ENCODE measurements around the gene MAST4. TPM values are rescaled to one million over a fixed set of nuclear protein-coding genes. Genes with fewer than 3 reads are reported as not detected.

MAST4 gene
- total RNA-seq, 1 donor from 2014 or later = 56.9 TPM

- Histone ChIP-seq H3K36me3 (no peaks in the 10 kb centered on the region), H3K4me3 (no peak overlapping the region), H3K27me3 (ENCODE audit: low read depth) (no peaks in the 10 kb centered on the region), H3K27ac (no peak overlapping the region), H3K9me3 (no peaks in the 10 kb centered on the region), H3K4me1 (no peaks in the 10 kb centered on the region)
- DNase-seq (no peak), ATAC-seq (no peak)
- intact Hi-C loops (cut with DNase I) = no loop called here
- no peak for TF ChIP-seq CTCF (IDR thresholded peaks at IDR 0.05)
These were observed 10.9 kb upstream of the MAST4 start for GRCh38 chr5:66585291-66585690.

DNA sequence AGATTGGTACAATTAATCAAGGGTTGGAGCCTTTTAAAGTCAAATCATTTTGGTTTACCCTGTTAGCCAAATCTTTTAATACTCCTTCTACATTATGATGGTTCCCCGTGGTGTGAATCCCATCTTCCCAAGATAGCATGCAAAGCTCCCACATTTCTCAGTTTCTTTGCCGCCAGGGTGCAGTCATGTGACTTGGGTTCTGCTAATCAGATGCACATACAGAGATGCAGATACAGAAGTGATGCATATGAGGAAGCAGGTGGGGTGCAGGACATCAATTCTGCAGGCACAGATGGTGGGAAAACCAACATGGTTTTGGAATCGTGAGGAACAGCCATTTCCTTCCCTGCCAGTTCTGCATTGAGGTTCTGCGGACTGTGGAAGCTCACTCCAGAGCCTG, 8.4 kb upstream of the MAST4 start:
- Histone ChIP-seq H3K27ac (no peak overlapping the region), H3K27me3 (ENCODE audit: low read depth) (no peaks in the 10 kb centered on the region), H3K4me1 (no peaks in the 10 kb centered on the region), H3K4me3 (no peak overlapping the region), H3K36me3 (no peaks in the 10 kb centered on the region), H3K9me3 (no peaks in the 10 kb centered on the region)
- intact Hi-C loops (cut with DNase I) = no loop called here
- ATAC-seq (no peak), DNase-seq (no peak)
- no peak for TF ChIP-seq CTCF (IDR thresholded peaks at IDR 0.05)

DNA sequence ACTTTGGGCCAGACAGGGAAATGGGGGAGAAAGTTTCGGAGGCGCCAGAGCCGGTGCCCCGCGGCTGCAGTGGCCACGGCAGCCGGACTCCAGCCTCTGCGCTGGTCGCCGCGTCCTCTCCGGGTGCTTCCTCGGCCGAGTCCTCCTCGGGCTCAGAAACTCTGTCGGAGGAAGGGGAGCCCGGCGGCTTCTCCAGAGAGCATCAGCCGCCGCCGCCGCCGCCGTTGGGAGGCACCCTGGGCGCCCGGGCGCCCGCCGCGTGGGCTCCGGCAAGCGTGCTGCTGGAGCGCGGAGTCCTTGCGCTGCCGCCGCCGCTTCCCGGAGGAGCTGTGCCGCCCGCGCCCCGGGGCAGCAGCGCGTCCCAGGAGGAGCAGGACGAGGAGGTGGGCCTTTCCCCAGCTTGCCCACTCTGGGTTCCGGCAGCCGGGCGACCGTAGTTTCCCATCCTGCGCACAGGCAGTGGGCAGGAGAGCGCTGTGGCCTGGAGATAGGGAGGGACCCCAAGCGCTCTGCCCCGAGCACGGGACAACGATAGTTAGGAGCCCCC, 516 bp downstream of the MAST4 start:
- DNase-seq = no peak
- peak; percentile 71 to 74 for ATAC-seq
- Histone ChIP-seq H3K27me3 (ENCODE audit: low read depth) (peaks cover 20% of the 10 kb centered on the region), H3K27ac (peak overlapping the region; percentile 56), H3K9me3 (no peaks in the 10 kb centered on the region), H3K4me1 (peaks cover 20% of the 10 kb centered on the region), H3K4me3 (peak overlapping the region; percentile 78), H3K36me3 (no peaks in the 10 kb centered on the region)
- intact Hi-C loops (cut with DNase I) = no loop called here
- no peak for TF ChIP-seq CTCF (IDR thresholded peaks at IDR 0.05)

- no peaks in the 10 kb centered on the region for H3K9me3 ChIP-seq
- H3K4me3 ChIP-seq = peak overlapping the region; percentile 78
- peaks cover 20% of the 10 kb centered on the region for H3K4me1 ChIP-seq
- ATAC-seq (peak; percentile 37 to 65), DNase-seq (peak; percentile 59)
- H3K27me3 ChIP-seq (ENCODE audit: low read depth) = peaks cover 20% of the 10 kb centered on the region
- H3K36me3 ChIP-seq = no peaks in the 10 kb centered on the region
- TF ChIP-seq CTCF (IDR thresholded peaks at IDR 0.05) = no peak
- intact Hi-C loops (cut with DNase I) = no loop called here
- peak overlapping the region; percentile 56 for H3K27ac ChIP-seq
These were observed 1.1 kb downstream of the MAST4 start for GRCh38 chr5:66597183-66597757.

- DNase-seq (no peak), ATAC-seq (no peak)
- no peak for TF ChIP-seq CTCF (IDR thresholded peaks at IDR 0.05)
- no peak overlapping the region for H3K27ac ChIP-seq
- no peak overlapping the region for H3K4me3 ChIP-seq
- intact Hi-C loops (cut with DNase I) = no loop called here
- H3K4me1 ChIP-seq = peaks cover 8% of the 10 kb centered on the region
- peaks cover 12% of the 10 kb centered on the region for H3K27me3 ChIP-seq (ENCODE audit: low read depth)
- no peaks in the 10 kb centered on the region for H3K9me3 ChIP-seq
- no peaks in the 10 kb centered on the region for H3K36me3 ChIP-seq
These were observed 6.4 kb downstream of the MAST4 start for GRCh38 chr5:66602621-66603020.
